Neural progenitor cell (in vitro differentiated cells): ENCODE measurements around the gene SATB2.

ENCODE experiments used
- EZH2 ChIP-seq: fragments of 200-600 bp; sonication (generic); IDR thresholded peaks from 2 replicates; pipeline ENCODE4 v1.6.1; 2017; ENCODE audit warnings: antibody characterized with exemption, mild to moderate bottlenecking, moderate library complexity
- EZH2phosphoT487 ChIP-seq: fragments of 200-600 bp; sonication (generic); IDR thresholded peaks from 2 replicates; pipeline ENCODE4 v1.6.1; 2017; ENCODE audit warnings: antibody characterized with exemption
- TF ChIP-seq, protein P1 (sequence below): fragments of 200-600 bp; sonication (generic); IDR thresholded peaks from 2 replicates; pipeline ENCODE4 v1.5.1; 2017; ENCODE audit warnings: antibody characterized with exemption, mild to moderate bottlenecking

DNA sequence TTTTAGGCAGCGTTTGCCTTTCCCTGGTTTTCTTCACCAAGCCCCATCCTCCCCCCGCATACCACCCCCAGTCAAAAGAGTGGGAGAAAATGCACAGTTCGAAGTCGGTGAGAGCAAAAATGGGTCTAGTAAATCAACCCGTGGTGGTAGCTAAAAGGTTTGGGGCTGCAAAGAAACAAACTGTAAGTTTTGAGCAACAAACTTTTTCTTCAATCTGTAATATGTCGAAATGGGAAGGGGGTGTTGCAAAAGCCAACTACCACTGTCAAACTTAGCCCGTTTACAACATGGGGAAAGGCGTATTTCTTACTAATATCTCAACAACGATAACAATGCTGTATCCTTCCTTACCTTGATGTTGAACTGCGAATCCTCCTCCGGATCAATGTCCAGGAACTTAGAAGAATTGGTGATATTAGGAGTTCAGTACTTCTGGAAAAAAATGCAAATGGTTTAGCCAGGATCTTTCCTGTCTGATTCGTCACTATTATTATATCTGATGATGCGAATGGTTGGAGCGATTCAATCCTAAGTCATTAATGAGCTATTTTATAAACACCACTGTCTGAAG, 2.4 kb upstream of the SATB2 start:
- TF ChIP-seq, protein P1, sequence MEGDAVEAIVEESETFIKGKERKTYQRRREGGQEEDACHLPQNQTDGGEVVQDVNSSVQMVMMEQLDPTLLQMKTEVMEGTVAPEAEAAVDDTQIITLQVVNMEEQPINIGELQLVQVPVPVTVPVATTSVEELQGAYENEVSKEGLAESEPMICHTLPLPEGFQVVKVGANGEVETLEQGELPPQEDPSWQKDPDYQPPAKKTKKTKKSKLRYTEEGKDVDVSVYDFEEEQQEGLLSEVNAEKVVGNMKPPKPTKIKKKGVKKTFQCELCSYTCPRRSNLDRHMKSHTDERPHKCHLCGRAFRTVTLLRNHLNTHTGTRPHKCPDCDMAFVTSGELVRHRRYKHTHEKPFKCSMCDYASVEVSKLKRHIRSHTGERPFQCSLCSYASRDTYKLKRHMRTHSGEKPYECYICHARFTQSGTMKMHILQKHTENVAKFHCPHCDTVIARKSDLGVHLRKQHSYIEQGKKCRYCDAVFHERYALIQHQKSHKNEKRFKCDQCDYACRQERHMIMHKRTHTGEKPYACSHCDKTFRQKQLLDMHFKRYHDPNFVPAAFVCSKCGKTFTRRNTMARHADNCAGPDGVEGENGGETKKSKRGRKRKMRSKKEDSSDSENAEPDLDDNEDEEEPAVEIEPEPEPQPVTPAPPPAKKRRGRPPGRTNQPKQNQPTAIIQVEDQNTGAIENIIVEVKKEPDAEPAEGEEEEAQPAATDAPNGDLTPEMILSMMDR = no peak
- no peak for TF ChIP-seq EZH2
- peak; percentile 16 for TF ChIP-seq EZH2phosphoT487
